AG04450 (cell line): Measurements from ENCODE around the gene EPHX1. TPM values are rescaled to one million over a fixed set of nuclear protein-coding genes. Genes with fewer than 3 reads are reported as not detected.

Experiments used
- CTCF ChIA-PET: fragments of 300-600, 350-600 bp; formaldehyde crosslinking; extraction: SDS; loops from one replicate; lab custom pipeline; 2022; ENCODE audit warnings: antibody characterized with exemption, inconsistent platforms; lab: Charles Lee
- POLR2A ChIA-PET: fragments of 350-600 bp; formaldehyde crosslinking; extraction: SDS; loops from one replicate; lab custom pipeline; 2021; ENCODE audit warnings: antibody characterized with exemption, inconsistent platforms; lab: Yijun Ruan, JAX
- DNase-seq: peaks from one replicate; pipeline ENCODE4 v3.0.0-alpha.2; 2011; ENCODE audit warnings: low read depth, low spot score
- H3K27ac ChIP-seq: one replicate; pipeline ENCODE4 v1.5.1; 2012; ENCODE audit warnings: low read depth, low read length, control low read depth
- H3K27me3 ChIP-seq: one replicate; pipeline ENCODE4 v1.6.0; 2012; ENCODE audit warnings: low read length; ENCODE audit not compliant: control insufficient read depth, insufficient read depth
- H3K4me3 ChIP-seq: 2 replicates; pipeline ENCODE4 v1.5.1; 2011; ENCODE audit warnings: mild to moderate bottlenecking, low read depth, low read length, control low read depth
- H3K9me3 ChIP-seq: 2 replicates; pipeline ENCODE4 v1.5.1; 2012; ENCODE audit warnings: low read length; ENCODE audit not compliant: control insufficient read depth, insufficient read depth
- polyA plus RNA-seq: library from polyadenylated mRNA; depleted of rRNA; stranded (reverse); fragments of >200 nt; gene quantifications from 2 replicates; pipeline ENCODE4 v1.2.3, GENCODE V29; 2011
- TF ChIP-seq, protein P1 (sequence below): IDR thresholded peaks from 2 replicates; pipeline ENCODE4 v1.5.1; 2011; ENCODE audit warnings: low read depth, low read length, control low read depth, inconsistent platforms

The EPHX1 gene
- polyA plus RNA-seq, 1 experiment, result 41.3 TPM

DNA sequence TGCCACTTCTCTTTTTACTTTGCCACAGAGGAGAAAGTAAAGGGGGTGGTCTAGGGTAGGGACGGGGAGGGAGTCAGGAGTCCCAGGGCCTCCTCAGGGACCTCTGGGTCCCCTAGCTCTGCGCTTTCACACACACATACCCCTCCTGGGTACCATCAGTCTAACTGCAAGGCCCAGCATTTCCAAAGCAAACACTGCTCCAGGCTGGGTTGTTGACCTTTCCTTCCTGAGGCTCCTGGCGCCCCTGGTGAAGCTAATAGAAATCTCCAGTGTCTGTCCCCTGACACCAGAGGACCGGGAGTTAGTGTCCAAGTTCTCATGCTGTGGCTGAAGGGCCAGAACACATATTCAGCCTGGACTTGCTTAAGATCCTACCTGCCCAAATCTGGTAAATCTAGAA is 68.4 kb downstream of the EPHX1 start:
- Histone ChIP-seq H3K9me3 (no peaks in the 10 kb centered on the region; the same call in 1 of the 2 replicates), H3K4me3 (no peak overlapping the region), H3K27me3 (no peaks in the 10 kb centered on the region), H3K27ac (peak overlapping the region; percentile 21)
- CTCF ChIA-PET, result interaction anchor here (0.6 to 1.2 kb wide), 2 partner anchors 67 to 445 kb away, joined by 3 read pairs; no protein-coding TSS in a partner anchor
- no peak for DNase-seq
- TF ChIP-seq, protein P1, sequence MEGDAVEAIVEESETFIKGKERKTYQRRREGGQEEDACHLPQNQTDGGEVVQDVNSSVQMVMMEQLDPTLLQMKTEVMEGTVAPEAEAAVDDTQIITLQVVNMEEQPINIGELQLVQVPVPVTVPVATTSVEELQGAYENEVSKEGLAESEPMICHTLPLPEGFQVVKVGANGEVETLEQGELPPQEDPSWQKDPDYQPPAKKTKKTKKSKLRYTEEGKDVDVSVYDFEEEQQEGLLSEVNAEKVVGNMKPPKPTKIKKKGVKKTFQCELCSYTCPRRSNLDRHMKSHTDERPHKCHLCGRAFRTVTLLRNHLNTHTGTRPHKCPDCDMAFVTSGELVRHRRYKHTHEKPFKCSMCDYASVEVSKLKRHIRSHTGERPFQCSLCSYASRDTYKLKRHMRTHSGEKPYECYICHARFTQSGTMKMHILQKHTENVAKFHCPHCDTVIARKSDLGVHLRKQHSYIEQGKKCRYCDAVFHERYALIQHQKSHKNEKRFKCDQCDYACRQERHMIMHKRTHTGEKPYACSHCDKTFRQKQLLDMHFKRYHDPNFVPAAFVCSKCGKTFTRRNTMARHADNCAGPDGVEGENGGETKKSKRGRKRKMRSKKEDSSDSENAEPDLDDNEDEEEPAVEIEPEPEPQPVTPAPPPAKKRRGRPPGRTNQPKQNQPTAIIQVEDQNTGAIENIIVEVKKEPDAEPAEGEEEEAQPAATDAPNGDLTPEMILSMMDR, result no peak
- POLR2A ChIA-PET, result no interaction called here

DNA sequence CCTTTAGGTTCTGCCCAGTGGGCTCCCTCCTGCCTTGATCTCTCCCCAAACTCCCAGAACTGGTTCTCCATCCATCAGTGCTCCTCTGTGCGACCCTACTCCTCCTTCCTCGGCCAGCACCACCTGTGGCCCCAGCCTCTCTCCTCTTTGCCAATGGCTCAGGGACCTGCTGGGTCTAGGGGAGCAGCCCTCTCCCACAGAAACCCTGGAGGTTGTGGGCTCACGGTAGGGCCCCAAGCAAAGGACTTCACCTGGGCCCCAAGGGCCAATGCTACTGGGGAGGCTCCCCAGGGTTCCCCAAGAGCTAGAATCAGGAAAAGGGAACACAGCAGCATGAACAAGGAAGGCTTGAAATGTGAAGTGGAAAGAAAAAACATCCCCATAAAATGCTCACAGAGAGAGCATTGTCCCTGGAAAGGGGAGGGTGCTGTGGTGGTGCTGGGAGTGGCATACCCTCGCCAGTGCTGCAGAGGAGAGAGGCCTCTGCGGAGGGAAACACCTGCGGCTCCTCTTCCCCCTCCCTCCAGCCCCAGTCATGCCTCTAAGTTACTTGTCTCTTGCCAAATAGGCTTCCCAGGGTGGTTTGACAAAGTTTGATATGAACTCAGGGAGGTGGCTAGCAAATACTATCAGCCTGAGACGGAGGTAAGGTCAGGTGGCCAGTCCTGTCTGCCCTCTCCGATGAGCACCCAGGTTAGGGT is 69.7 kb downstream of the EPHX1 start:
- Histone ChIP-seq H3K4me3 (no peak overlapping the region), H3K9me3 (no peaks in the 10 kb centered on the region; the same call in 1 of the 2 replicates), H3K27ac (no peak overlapping the region), H3K27me3 (no peaks in the 10 kb centered on the region)
- DNase-seq, result no peak
- TF ChIP-seq, protein P1, result no peak
- ChIA-PET POLR2A (no interaction called here), CTCF (no interaction called here)

DNA sequence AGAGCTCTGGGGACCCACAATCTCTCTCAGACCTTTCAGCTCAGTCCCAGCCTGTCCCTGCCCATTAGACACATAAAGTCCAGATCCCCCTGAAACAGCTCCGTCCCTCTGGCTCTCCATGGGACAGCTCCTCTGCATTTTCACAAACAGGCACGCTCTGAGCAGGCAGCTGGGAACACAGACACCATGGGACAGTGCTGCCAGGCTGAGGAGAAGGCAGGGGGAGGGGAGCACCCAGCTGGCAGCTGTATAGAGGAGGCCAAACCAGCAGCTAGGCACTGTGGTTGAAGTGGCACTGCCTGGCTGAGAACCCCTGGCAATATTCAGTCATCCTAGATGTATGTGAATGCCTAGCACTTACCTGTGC is 70.3 kb downstream of the EPHX1 start:
- Histone ChIP-seq H3K4me3 (no peak overlapping the region), H3K27ac (no peak overlapping the region), H3K9me3 (no peaks in the 10 kb centered on the region; the same call in 1 of the 2 replicates), H3K27me3 (no peaks in the 10 kb centered on the region)
- ChIA-PET CTCF (interaction anchor here (1.5 kb wide), 1 partner anchor 95 kb away, joined by 4 read pairs; no protein-coding TSS in a partner anchor), POLR2A (no interaction called here)
- DNase-seq, result no peak
- TF ChIP-seq, protein P1, result no peak

DNA sequence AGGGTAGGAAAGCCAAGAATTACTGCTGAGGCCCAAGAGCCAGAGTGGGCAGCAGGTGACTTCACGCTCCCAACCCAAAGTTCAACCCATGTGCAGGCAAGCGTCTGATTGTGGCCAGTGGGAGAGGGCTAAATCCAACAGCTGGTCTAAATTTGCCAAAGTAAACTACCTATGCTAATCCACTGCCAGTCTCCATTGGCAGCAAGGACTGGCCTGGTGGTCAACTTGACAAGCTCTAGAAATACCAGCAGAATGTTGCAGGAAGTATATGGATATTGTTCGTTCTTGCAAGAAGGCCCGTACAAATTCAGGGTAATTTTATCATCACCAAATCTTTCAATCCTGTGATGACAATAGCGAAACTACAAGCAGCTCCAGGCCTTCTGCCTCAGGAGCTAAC is 70.7 kb downstream of the EPHX1 start:
- TF ChIP-seq, protein P1, result no peak
- peak overlapping the region; percentile 89 for H3K4me3 ChIP-seq
- H3K27ac ChIP-seq, result no peak overlapping the region
- H3K27me3 ChIP-seq, result no peaks in the 10 kb centered on the region
- no peak for DNase-seq
- POLR2A ChIA-PET, result no interaction called here
- CTCF ChIA-PET, result interaction anchor here (1.2 to 1.5 kb wide), 2 partner anchors 95 to 406 kb away, joined by 4 to 6 read pairs; no protein-coding TSS in a partner anchor
- no peaks in the 10 kb centered on the region; the same call in 1 of the 2 replicates for H3K9me3 ChIP-seq
